ENCODE measurements around the gene RNU1-1. TPM values are rescaled to one million over a fixed set of nuclear protein-coding genes. Genes with fewer than 3 reads are reported as not detected.
"Not testable (repeated sequence)": the region's sequence is repeated elsewhere in the genome, so short reads cannot be mapped to it uniquely, and the experiment has no call there.

The RNU1-1 gene
- total and polyA plus RNA-seq, 2 of the 8 experiments (the other 6 are each of a cell fraction or from before 2014, with no cell fraction given) = 145 to 1,303 TPM

GRCh38 chr1:16547502-16548241 lies 33.6 kb upstream of the RNU1-1 start:
- H4K91ac ChIP-seq (replicated peaks; ENCODE audit: insufficient read length, low read length); H3K9ac ChIP-seq (replicated peaks in 1 of 4; ENCODE audit: extremely low read depth in 1 of 4, low read depth in 3 of 4, low read length in 3 of 4); H3K4me1 ChIP-seq (replicated peaks in 1 of 4; ENCODE audit: control insufficient read depth in 3 of 4, insufficient read depth in 4 of 4, low read length in 3 of 4); H3K79me2 ChIP-seq (ENCODE audit: control insufficient read depth in 1 of 2, insufficient read depth in 2 of 2, low read length in 2 of 2); H2BK12ac ChIP-seq (ENCODE audit: low read depth, low read length); H2BK20ac ChIP-seq (ENCODE audit: low read length); H2AK5ac ChIP-seq (ENCODE audit: low read depth, low read length); H3K79me1 ChIP-seq (ENCODE audit: low read depth, low read length); H3K27ac ChIP-seq (ENCODE audit: low read depth, low read length); CTCF ChIA-PET (ENCODE audit: partially characterized antibody); FAIRE-seq; H3K27me3 ChIP-seq (replicated peaks in 1 of 4; ENCODE audit: control insufficient read depth in 3 of 4, extremely low read depth in 1 of 4, insufficient read depth in 3 of 4, low read length in 3 of 4); H2BK15ac ChIP-seq (ENCODE audit: low read length); H3K18ac ChIP-seq (ENCODE audit: extremely low read depth, low read length); H3K4me2 ChIP-seq (ENCODE audit: insufficient read depth in 1 of 2, low read depth in 2 of 2, low read length in 2 of 2); DNase-seq (ENCODE audit: low read depth in 1 of 2, low spot score in 2 of 2); H3K36me3 ChIP-seq (ENCODE audit: control insufficient read depth in 2 of 4, insufficient read depth in 4 of 4, low read length in 3 of 4); H2BK120ac ChIP-seq (replicated peaks; ENCODE audit: low read depth, low read length); H3K14ac ChIP-seq (ENCODE audit: insufficient read length); H3K9me3 ChIP-seq (ENCODE audit: insufficient read depth in 2 of 2, low read depth in 1 of 2, low read length in 1 of 2); H4K5ac ChIP-seq (ENCODE audit: insufficient read length, low read depth, low read length); H2AFZ ChIP-seq (ENCODE audit: low read length); H3K4ac ChIP-seq (replicated peaks; ENCODE audit: insufficient read length, low read depth, low read length); H3K23me2 ChIP-seq (ENCODE audit: low read depth, low read length); H2BK5ac ChIP-seq (ENCODE audit: low read depth, low read length); H4K8ac ChIP-seq (ENCODE audit: extremely low read depth, insufficient read depth, low read length); H3K56ac ChIP-seq (replicated peaks; ENCODE audit: insufficient read length, low read depth, low read length); POLR2A ChIA-PET (ENCODE audit: partially characterized antibody); H3K23ac ChIP-seq (ENCODE audit: insufficient read length); H4K20me1 ChIP-seq (replicated peaks in 1 of 2; ENCODE audit: control insufficient read depth in 1 of 2, insufficient read depth in 2 of 2, low read length in 2 of 2): not testable (repeated sequence)
- peak overlapping the region in 2 of 4 experiments; percentile 33 to 45; a peak in 3 of 8 replicates for H3K4me3 ChIP-seq (ENCODE audit: extremely low read depth in 1 of 4, insufficient read depth in 2 of 4, low read depth in 3 of 4, low read length in 4 of 4)
- 0 out of 2 replicates have a peak, but pooled peaks have one; percentile 19 for TF ChIP-seq TBP (IDR thresholded peaks at IDR 0.05; ENCODE audit: low read depth, low read length)
- WGBS, 2 experiments (ENCODE audit: extremely low coverage in 1 of 2, insufficient coverage in 1 of 2, insufficient read length in 1 of 2, insufficient replicate concordance in 2 of 2, low coverage in 1 of 2, low lambda C conversion rate in 2 of 2, missing lambda C conversion rate in 1 of 2) = 42% methylated on average over 2 of the region's 41 CpGs; no CpG with 5 or more reads in 1 of the 2 experiments

Measured in H1 (cell line).